ENCODE data around the gene OR51F2.
"Not testable (repeated sequence)": the region's sequence is repeated elsewhere in the genome, so short reads cannot be mapped to it uniquely, and the experiment has no call there.

OR51F2 gene

DNA sequence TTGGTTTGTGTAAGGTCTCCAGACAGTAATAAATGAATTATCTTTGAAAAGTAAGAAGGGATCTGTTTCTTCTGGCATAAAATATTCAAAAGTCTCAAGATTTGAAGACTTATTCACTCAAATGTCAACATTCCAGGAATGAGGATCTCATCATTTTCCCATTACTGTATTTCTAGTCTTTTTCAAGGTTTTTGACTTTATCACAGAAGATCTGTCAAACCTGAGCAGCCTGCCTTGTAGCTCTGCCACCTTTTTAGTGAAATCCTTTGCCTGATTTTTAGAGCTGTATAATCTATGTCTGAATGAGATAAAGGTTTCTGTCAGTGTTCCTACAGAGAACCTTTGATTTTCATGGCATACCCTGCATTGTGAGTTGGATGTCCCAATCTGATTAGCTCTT is 4.0 kb downstream of the OR51F2 start:
- no peak overlapping the region for H3K27ac ChIP-seq
- no peak for DNase-seq (ENCODE audit: low read depth, low spot score)
- H3K36me3 ChIP-seq (ENCODE audit: insufficient read depth, low read length) = no peaks in the 10 kb centered on the region
- no peak overlapping the region for H3K4me3 ChIP-seq
- no peaks in the 10 kb centered on the region for H3K9me3 ChIP-seq (ENCODE audit: low read depth, low read length)
- TF ChIP-seq FOXP2 (optimal IDR thresholded peaks at IDR 0.05; ENCODE audit: control extremely low read depth, extremely low read length, insufficient read depth) = no peak
- no peak for TF ChIP-seq POLR2AphosphoS5 (IDR thresholded peaks at IDR 0.05; ENCODE audit: borderline replicate concordance, low read depth, low read length)
- no peak for TF ChIP-seq EZH2 (IDR thresholded peaks at IDR 0.05)
- no peak overlapping the region for H3K9ac ChIP-seq (ENCODE audit: insufficient read length)

DNA sequence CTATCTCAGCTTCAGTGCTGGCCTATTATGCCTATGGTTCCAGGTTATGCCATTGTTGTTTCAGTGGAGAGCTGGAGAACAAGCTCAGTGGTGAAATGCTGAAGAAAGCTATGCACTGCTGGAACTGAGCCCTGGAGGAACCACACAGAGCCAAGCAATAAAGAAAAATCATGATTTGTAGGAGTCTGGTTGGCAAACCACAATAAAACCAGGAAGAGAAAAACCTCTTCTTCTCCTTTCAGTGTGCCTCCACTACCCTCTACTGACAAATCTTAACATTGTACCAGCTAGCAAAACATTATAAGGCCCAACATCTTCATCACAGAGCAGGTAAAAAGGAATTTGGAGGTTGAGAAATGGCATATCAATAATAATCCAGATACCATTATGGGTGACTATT is 5.3 kb downstream of the OR51F2 start:
- H3K36me3 ChIP-seq (ENCODE audit: insufficient read depth, low read length) = no peaks in the 10 kb centered on the region
- no peak overlapping the region for H3K27ac ChIP-seq
- no peak overlapping the region for H3K4me3 ChIP-seq
- TF ChIP-seq EZH2 (IDR thresholded peaks at IDR 0.05) (no peak), FOXP2 (optimal IDR thresholded peaks at IDR 0.05; ENCODE audit: control extremely low read depth, extremely low read length, insufficient read depth) (no peak), POLR2AphosphoS5 (IDR thresholded peaks at IDR 0.05; ENCODE audit: borderline replicate concordance, low read depth, low read length) (no peak)
- H3K9ac ChIP-seq (ENCODE audit: insufficient read length) = no peak overlapping the region
- no peak for DNase-seq (ENCODE audit: low read depth, low spot score)
- no peaks in the 10 kb centered on the region for H3K9me3 ChIP-seq (ENCODE audit: low read depth, low read length)

DNA sequence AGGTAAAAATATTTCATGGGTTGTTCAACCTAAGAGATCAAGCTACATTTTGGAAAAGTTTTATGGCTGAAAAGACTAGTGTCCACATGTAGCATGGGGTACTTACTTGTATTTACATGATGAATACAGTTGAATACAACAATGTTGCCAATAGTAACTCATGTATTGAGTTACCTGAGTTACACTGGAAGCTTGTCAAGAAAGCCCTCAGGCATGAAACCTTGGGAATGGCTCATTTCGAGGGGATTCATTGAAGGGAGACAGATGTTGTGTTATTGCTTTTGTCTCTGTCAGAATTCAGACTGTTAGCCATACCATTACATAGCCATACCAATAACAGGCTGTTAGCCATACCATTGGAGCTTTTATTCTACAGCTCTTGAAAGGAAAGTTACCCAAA is 9.2 kb downstream of the OR51F2 start:
- Histone ChIP-seq H3K36me3 (ENCODE audit: insufficient read depth, low read length) (no peaks in the 10 kb centered on the region), H3K9ac (ENCODE audit: insufficient read length) (no peak overlapping the region), H3K4me3 (no peak overlapping the region), H3K9me3 (ENCODE audit: low read depth, low read length) (no peaks in the 10 kb centered on the region), H3K27ac (no peak overlapping the region)
- TF ChIP-seq POLR2AphosphoS5 (IDR thresholded peaks at IDR 0.05; ENCODE audit: borderline replicate concordance, low read depth, low read length) = no peak
- no peak for TF ChIP-seq FOXP2 (optimal IDR thresholded peaks at IDR 0.05; ENCODE audit: control extremely low read depth, extremely low read length, insufficient read depth)
- no peak for TF ChIP-seq EZH2 (IDR thresholded peaks at IDR 0.05)
- DNase-seq (ENCODE audit: low read depth, low spot score) = no peak

DNA sequence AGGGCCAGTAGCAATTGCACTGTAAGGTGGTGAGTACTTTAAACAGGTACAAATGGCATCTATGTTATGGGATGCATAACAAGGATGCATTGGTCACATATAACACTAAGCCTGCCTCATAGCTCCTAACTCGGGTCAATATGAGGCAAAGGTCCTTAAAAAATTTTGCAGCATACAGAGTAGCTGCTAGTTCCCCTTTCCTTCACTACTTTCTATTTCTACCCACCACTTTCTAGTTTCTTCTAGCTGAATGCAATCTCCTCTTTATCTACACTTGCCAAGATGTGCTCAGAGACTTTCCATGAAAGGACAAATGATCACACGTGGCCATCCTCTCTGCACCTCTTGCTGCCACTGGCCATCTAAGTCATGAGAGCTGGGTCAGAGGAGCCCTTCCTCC is 9.8 kb downstream of the OR51F2 start:
- no peak overlapping the region for H3K27ac ChIP-seq
- no peak for DNase-seq (ENCODE audit: low read depth, low spot score)
- no peaks in the 10 kb centered on the region for H3K36me3 ChIP-seq (ENCODE audit: insufficient read depth, low read length)
- no peak overlapping the region for H3K9ac ChIP-seq (ENCODE audit: insufficient read length)
- no peaks in the 10 kb centered on the region for H3K9me3 ChIP-seq (ENCODE audit: low read depth, low read length)
- no peak overlapping the region for H3K4me3 ChIP-seq
- no peak for TF ChIP-seq POLR2AphosphoS5 (IDR thresholded peaks at IDR 0.05; ENCODE audit: borderline replicate concordance, low read depth, low read length)
- TF ChIP-seq FOXP2 (optimal IDR thresholded peaks at IDR 0.05; ENCODE audit: control extremely low read depth, extremely low read length, insufficient read depth) = no peak
- no peak for TF ChIP-seq EZH2 (IDR thresholded peaks at IDR 0.05)

DNA sequence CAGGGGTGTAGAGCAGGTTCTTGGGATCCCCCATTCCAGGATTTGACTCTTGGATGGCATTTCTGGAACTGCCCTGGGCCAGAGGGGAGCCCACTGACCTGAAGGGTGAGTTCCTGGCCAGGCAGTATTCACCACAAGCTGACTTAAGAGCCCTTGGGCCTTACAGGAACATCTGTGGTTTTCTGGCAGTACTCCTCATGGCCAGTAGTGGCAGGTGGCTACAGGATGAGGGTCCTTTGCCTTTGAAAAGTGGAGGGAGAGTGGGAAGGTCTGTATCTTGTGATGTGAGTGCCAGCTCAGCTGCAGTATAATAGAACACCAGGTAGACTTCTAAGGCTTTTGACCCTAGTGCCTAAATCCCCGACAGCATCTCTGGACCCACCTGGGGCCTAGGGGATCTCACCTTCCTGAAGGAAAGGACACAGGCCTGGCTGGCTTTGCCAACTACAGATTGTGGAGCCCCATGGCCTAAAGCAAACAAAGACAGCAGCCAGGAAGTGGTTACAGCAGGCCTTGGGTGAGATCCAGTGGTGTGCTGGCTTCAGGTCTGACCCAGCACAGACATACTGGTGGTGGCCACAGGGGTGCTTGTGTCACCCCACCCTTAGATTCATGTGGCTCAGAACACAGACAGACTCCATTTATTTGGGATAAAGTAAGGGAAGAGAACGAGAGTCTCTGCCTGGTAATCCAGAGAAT is 18.9 kb downstream of the OR51F2 start:
- no peak overlapping the region for H3K27ac ChIP-seq
- H3K9ac ChIP-seq (ENCODE audit: insufficient read length) = no peak overlapping the region
- H3K4me3 ChIP-seq = no peak overlapping the region
- no peak for DNase-seq (ENCODE audit: low read depth, low spot score)
- H3K36me3 ChIP-seq (ENCODE audit: insufficient read depth, low read length) = no peaks in the 10 kb centered on the region
- no peaks in the 10 kb centered on the region for H3K9me3 ChIP-seq (ENCODE audit: low read depth, low read length)
- TF ChIP-seq FOXP2 (optimal IDR thresholded peaks at IDR 0.05; ENCODE audit: control extremely low read depth, extremely low read length, insufficient read depth) (no peak), EZH2 (IDR thresholded peaks at IDR 0.05) (no peak), POLR2AphosphoS5 (IDR thresholded peaks at IDR 0.05; ENCODE audit: borderline replicate concordance, low read depth, low read length) (no peak)

DNA sequence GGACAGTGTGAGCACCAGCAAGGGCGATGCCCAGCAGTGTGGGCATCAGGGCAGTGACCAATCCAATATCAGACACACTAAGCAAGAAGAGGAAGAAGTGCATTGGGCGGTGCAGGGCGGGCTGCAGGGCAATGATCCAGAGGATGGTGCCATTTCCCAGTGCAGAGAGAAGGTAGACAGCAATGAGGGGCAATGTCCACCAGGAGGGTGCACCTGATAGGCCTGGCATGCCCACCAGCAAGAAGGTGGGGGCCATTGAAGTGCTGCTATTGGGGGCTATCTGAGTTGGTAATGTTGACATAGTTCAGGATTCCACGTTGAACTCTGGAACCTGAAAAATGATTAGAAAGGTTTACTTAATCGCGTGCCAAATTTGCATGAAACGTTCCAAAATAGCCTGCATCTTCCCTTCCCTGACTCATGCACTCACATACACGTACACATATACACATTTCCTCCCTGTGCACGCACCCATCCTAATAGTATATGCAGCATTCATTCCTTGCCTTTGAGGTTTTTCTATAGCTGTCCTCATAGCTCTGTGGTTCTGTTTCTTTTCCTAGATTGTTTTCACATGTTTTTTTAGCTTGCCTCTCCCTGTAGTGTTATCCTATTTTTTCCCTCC is 27.9 kb downstream of the OR51F2 start, which contains the start of gene OR51S1:
TSS of gene OR51S1 (minus strand) at position 301 of the 625 bp plus-strand sequence. CDS start at position 301, 0 bp downstream.
- no peaks in the 10 kb centered on the region for H3K36me3 ChIP-seq (ENCODE audit: insufficient read depth, low read length)
- DNase-seq (ENCODE audit: low read depth, low spot score) = no peak
- no peak within 1 kb of the TSS for H3K9ac ChIP-seq (ENCODE audit: insufficient read length)
- no peaks in the 10 kb centered on the region for H3K9me3 ChIP-seq (ENCODE audit: low read depth, low read length)
- H3K4me3 ChIP-seq = no peak within 1 kb of the TSS
- TF ChIP-seq EZH2 (IDR thresholded peaks at IDR 0.05) = no peak
- no peak for TF ChIP-seq FOXP2 (optimal IDR thresholded peaks at IDR 0.05; ENCODE audit: control extremely low read depth, extremely low read length, insufficient read depth)
- TF ChIP-seq POLR2AphosphoS5 (IDR thresholded peaks at IDR 0.05; ENCODE audit: borderline replicate concordance, low read depth, low read length) = no peak
- H3K27ac ChIP-seq = no peak within 1 kb of the TSS

DNA sequence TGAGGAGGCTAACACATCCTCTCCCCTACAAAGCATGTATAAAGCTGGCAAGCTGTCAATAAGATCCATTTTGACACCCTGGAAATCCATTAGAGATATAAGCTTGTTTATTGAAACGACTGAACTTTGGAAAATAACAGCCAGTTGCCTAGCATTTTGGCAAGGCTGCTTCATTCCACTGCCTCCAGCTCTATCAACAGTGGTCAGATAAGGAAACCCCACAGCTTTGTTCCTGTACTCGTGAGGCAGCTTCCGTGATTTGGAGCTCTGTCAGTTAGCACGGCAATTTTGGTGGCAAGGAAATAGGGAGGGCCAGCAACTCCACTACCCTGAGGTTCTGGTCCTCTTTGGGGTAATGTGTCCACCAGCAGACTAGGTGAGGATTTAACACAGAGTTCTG is 29.9 kb downstream of the OR51F2 start:
- Histone ChIP-seq H3K4me3 (no peak overlapping the region), H3K36me3 (ENCODE audit: insufficient read depth, low read length) (no peaks in the 10 kb centered on the region), H3K27ac (no peak overlapping the region), H3K9ac (ENCODE audit: insufficient read length) (no peak overlapping the region), H3K9me3 (ENCODE audit: low read depth, low read length) (no peaks in the 10 kb centered on the region)
- no peak for TF ChIP-seq EZH2 (IDR thresholded peaks at IDR 0.05)
- TF ChIP-seq FOXP2 (optimal IDR thresholded peaks at IDR 0.05; ENCODE audit: control extremely low read depth, extremely low read length, insufficient read depth) = no peak
- TF ChIP-seq POLR2AphosphoS5 (IDR thresholded peaks at IDR 0.05; ENCODE audit: borderline replicate concordance, low read depth, low read length) = no peak
- no peak for DNase-seq (ENCODE audit: low read depth, low spot score)

DNA sequence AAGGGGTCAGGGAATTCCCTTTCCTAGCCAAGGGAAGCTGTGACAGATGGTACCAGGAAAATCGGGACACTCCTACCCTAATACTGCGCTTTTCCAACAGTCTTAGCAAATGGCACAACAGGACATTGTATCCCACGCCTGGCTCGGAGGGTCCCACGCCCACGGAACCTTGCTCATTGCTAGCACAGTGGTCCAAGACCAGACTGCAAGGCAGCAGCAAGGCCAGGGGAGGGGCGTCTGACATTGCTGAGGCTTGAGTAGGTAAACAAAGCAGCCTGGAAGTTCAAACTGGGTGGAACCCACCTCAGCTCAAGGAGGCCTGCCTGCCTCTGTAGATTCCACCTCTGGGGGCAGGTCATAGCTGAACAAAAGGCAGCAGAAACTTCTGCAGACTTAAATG is 33.2 kb downstream of the OR51F2 start:
- not testable (repeated sequence) for H3K36me3 ChIP-seq (ENCODE audit: insufficient read depth, low read length); H3K4me3 ChIP-seq; H3K9ac ChIP-seq (ENCODE audit: insufficient read length); H3K9me3 ChIP-seq (ENCODE audit: low read depth, low read length); DNase-seq (ENCODE audit: low read depth, low spot score); H3K27ac ChIP-seq

All from SK-N-MC (cell line).